HUDEP-2 (cell line): ENCODE measurements around the gene FAAH2.
"Not testable (repeated sequence)": the region's sequence is repeated elsewhere in the genome, so short reads cannot be mapped to it uniquely, and the experiment has no call there.

Source experiments
- DNase-seq, 76 experiments: peaks; one replicate each; lab custom pipeline; 2025; ENCODE audit not compliant: unreplicated experiment in 76 of 76; lab: John Stamatoyannopoulos, UW

The FAAH2 gene

GRCh38 chrX:57286507-57287251 is at the start of gene FAAH2:
TSS of gene FAAH2 (plus strand) at chrX:57286706. CDS start at chrX:57286826, 120 bp downstream.
- peak in 6 of 76 experiments; percentile 0 to 19 (median 3) for DNase-seq

- no peak for DNase-seq
Measured at GRCh38 chrX:57241967-57242366, 44.5 kb upstream of the FAAH2 start.

- no peak for DNase-seq
Measured at GRCh38 chrX:57251965-57252364, 34.5 kb upstream of the FAAH2 start.

- no peak for DNase-seq
Measured at GRCh38 chrX:57265126-57265525, 21.4 kb upstream of the FAAH2 start.

- DNase-seq = no peak
Measured at GRCh38 chrX:57266275-57266674, 20.2 kb upstream of the FAAH2 start.

- DNase-seq = no peak
Measured at GRCh38 chrX:57266871-57267270, 19.6 kb upstream of the FAAH2 start.

- DNase-seq = no peak
Measured at GRCh38 chrX:57267308-57267707, 19.2 kb upstream of the FAAH2 start.

- DNase-seq = no peak
Measured at GRCh38 chrX:57270980-57271379, 15.5 kb upstream of the FAAH2 start.

GRCh38 chrX:57282568-57282967 is 3.9 kb upstream of the FAAH2 start:
- DNase-seq = no peak

- no peak for DNase-seq
Measured at GRCh38 chrX:57285001-57285400, 1.5 kb upstream of the FAAH2 start.

- no peak for DNase-seq
Measured at GRCh38 chrX:57289089-57289488, 2.6 kb downstream of the FAAH2 start.

GRCh38 chrX:57294961-57295360 is 8.5 kb downstream of the FAAH2 start:
- DNase-seq = no peak

- DNase-seq = not testable (repeated sequence)
Measured at GRCh38 chrX:57295679-57296078, 9.2 kb downstream of the FAAH2 start.

- DNase-seq = no peak
Measured at GRCh38 chrX:57313583-57314215, 27.2 kb downstream of the FAAH2 start.

- peak in 2 of 76 experiments; percentile 0 to 1 for DNase-seq
Measured at GRCh38 chrX:57329008-57329407, 42.5 kb downstream of the FAAH2 start.

GRCh38 chrX:57335790-57336189 is 49.3 kb downstream of the FAAH2 start:
- not testable (repeated sequence) for DNase-seq

- no peak for DNase-seq
Measured at GRCh38 chrX:57353472-57354132, 67.1 kb downstream of the FAAH2 start.

- no peak for DNase-seq
Measured at GRCh38 chrX:57364145-57364544, 77.6 kb downstream of the FAAH2 start.

- no peak for DNase-seq
Measured at GRCh38 chrX:57366430-57366829, 79.9 kb downstream of the FAAH2 start.

- no peak for DNase-seq
Measured at GRCh38 chrX:57367649-57368048, 81.1 kb downstream of the FAAH2 start.

GRCh38 chrX:57368158-57368557 is 81.7 kb downstream of the FAAH2 start:
- no peak for DNase-seq

- no peak for DNase-seq
Measured at GRCh38 chrX:57379296-57379695, 92.8 kb downstream of the FAAH2 start.
